SHP77 treated with DMSO at 0.1 percent for 48 hours (cell line): ENCODE results near the gene RASA3.
A peak's percentile ranks its signal among the peaks of the same experiment; 100 is the strongest.

Source experiments
- DNase-seq: peaks from one replicate; lab custom pipeline; 2025; lab: John Stamatoyannopoulos, UW

RASA3 gene

GRCh38 chr13:113981194-113981605 is 151.2 kb downstream of the RASA3 start:
- DNase-seq: peak; percentile 99

GRCh38 chr13:113980489-113981064 is 151.8 kb downstream of the RASA3 start:
- DNase-seq: no peak

- DNase-seq: no peak
Observed at GRCh38 chr13:113979791-113980471, 152.5 kb downstream of the RASA3 start.

- DNase-seq: peak; percentile 30
Observed at GRCh38 chr13:113978741-113979481, 153.5 kb downstream of the RASA3 start.

- DNase-seq: no peak
Observed at GRCh38 chr13:113977976-113978375, 154.4 kb downstream of the RASA3 start.

GRCh38 chr13:113976711-113977684 is 155.4 kb downstream of the RASA3 start:
- no peak for DNase-seq

GRCh38 chr13:113975416-113975815 is 157.0 kb downstream of the RASA3 start:
- DNase-seq: no peak

- no peak for DNase-seq
Observed at GRCh38 chr13:113974304-113975281, 157.8 kb downstream of the RASA3 start.

GRCh38 chr13:113973218-113974164 is 158.9 kb downstream of the RASA3 start, which contains the start of gene C13orf46:
Gene C13orf46, minus strand, starts transcription at chr13:113974076. Its CDS starts 79 bp downstream, at chr13:113973997.
- DNase-seq: no peak

- no peak for DNase-seq
Observed at GRCh38 chr13:113972451-113973217, 159.8 kb downstream of the RASA3 start.

- DNase-seq: no peak
Observed at GRCh38 chr13:113971471-113972231, 160.8 kb downstream of the RASA3 start.

- no peak for DNase-seq
Observed at GRCh38 chr13:113970810-113971470, 161.5 kb downstream of the RASA3 start.

- no peak for DNase-seq
Observed at GRCh38 chr13:113969973-113970611, 162.3 kb downstream of the RASA3 start.

- DNase-seq: no peak
Observed at GRCh38 chr13:113969311-113969972, 163.0 kb downstream of the RASA3 start.

GRCh38 chr13:113968463-113969310 is 163.7 kb downstream of the RASA3 start:
- no peak for DNase-seq
